GM12878 (cell line): ENCODE measurements around the gene ITGA3. TPM values are rescaled to one million over a fixed set of nuclear protein-coding genes. Genes with fewer than 3 reads are reported as not detected.

Experiments
- ATAC-seq: fragments of 200-7000 bp; cut with Tn5 transposase; 3 replicates; pipeline ENCODE4 v1.9.1; 2020; ENCODE audit warnings: mild to moderate bottlenecking, moderate library complexity
- BruUV-seq: library from RNA; stranded (reverse); fragments of 400-500 nt; replicated peaks from 2 replicates; lab custom pipeline; 2021; lab: Mats Ljungman, UMichigan
- CTCF ChIA-PET: fragments of 300-600 bp; sonication (Branson Sonifier 250); formaldehyde crosslinking; extraction: SDS; loops from one replicate; lab custom pipeline; 2021; ENCODE audit warnings: inconsistent platforms; lab: Yijun Ruan, JAX
- POLR2A ChIA-PET: fragments of 350-600 bp; formaldehyde crosslinking; extraction: SDS; loops from one replicate; lab custom pipeline; 2021; ENCODE audit warnings: inconsistent platforms; lab: Charles Lee
- RAD21 ChIA-PET: fragments of 300-600 bp; sonication (Branson Sonifier 250); formaldehyde crosslinking; loops from one replicate; lab custom pipeline; 2023; ENCODE audit warnings: antibody characterized with exemption; ENCODE audit not compliant: unreplicated experiment; lab: Charles Lee
- SMC1A ChIA-PET: fragments of 300-600 bp; sonication (Branson Sonifier 250); formaldehyde crosslinking; loops from one replicate; lab custom pipeline; 2023; ENCODE audit not compliant: unreplicated experiment, uncharacterized antibody; lab: Charles Lee
- DNase-seq: peaks from one replicate; pipeline ENCODE4 v3.0.0-alpha.2; 2011; ENCODE audit warnings: low read depth, low spot score
- FAIRE-seq: peaks from 3 replicates; lab custom pipeline; 2011; peaks lifted over from hg19 to GRCh38; lab: Jason Lieb, UNC
- H2AFZ ChIP-seq: 2 replicates; pipeline ENCODE4 v1.6.0; 2011; ENCODE audit warnings: low read depth, low read length, control low read depth; ENCODE audit not compliant: control insufficient read depth
- H3K27ac ChIP-seq: 2 replicates; pipeline ENCODE4 v1.5.1; 2011; ENCODE audit warnings: control low read depth; ENCODE audit not compliant: control insufficient read depth, insufficient read depth
- H3K27me3 ChIP-seq, 2 experiments: replicated peaks in 1 of 2; 2 replicates each; pipeline versions ENCODE4 v1.6.0 to v1.6.1; 2011; ENCODE audit warnings: low read length in 1 of 2; ENCODE audit not compliant: control insufficient read depth in 2 of 2, insufficient read depth in 2 of 2
- H3K36me3 ChIP-seq, 2 experiments: 2 replicates each; pipeline ENCODE4 v1.5.1; 2011; ENCODE audit warnings: low read length in 1 of 2; ENCODE audit not compliant: control insufficient read depth in 2 of 2, insufficient read depth in 2 of 2
- H3K4me1 ChIP-seq: 2 replicates; pipeline ENCODE4 v1.6.1; 2011; ENCODE audit warnings: mild to moderate bottlenecking, low read length, moderate library complexity, mixed read lengths; ENCODE audit not compliant: control insufficient read depth, insufficient read depth
- H3K4me2 ChIP-seq: 2 replicates; pipeline ENCODE4 v1.6.0; 2011; ENCODE audit warnings: control low read depth; ENCODE audit not compliant: control insufficient read depth, insufficient read depth
- H3K4me3 ChIP-seq: fragments of 200-600 bp; sonication (generic); 2 replicates; pipeline ENCODE4 v1.5.1; 2016
- H3K79me2 ChIP-seq: 2 replicates; pipeline ENCODE4 v1.6.0; 2011; ENCODE audit warnings: low read length; ENCODE audit not compliant: control insufficient read depth, insufficient read depth
- H3K9ac ChIP-seq: 2 replicates; pipeline ENCODE4 v1.8.0; 2011; ENCODE audit warnings: low read length, control low read depth, mixed read lengths; ENCODE audit not compliant: control insufficient read depth, insufficient read depth
- H3K9me3 ChIP-seq: replicated peaks from 3 replicates; pipeline ENCODE4 v1.5.1; 2011; ENCODE audit warnings: mild to moderate bottlenecking, low read length; ENCODE audit not compliant: control insufficient read depth, insufficient read depth
- H4K20me1 ChIP-seq: 2 replicates; pipeline ENCODE4 v1.6.0; 2011; ENCODE audit not compliant: control insufficient read depth, insufficient read depth
- NBN ChIP-seq: fragments of 450-650 bp; IDR thresholded peaks from 2 replicates; pipeline ENCODE4 v1.6.1; 2016
- NFYB ChIP-seq: IDR thresholded peaks from 2 replicates; pipeline ENCODE4 v1.6.1; 2011; ENCODE audit warnings: low read depth, mild to moderate bottlenecking, low read length, improper control_type of control experiment, moderate library complexity; ENCODE audit not compliant: insufficient read depth
- NKRF ChIP-seq: fragments of 450-650 bp; conservative IDR thresholded peaks from 2 replicates; pipeline ENCODE4 v1.6.1; 2017; ENCODE audit warnings: mild to moderate bottlenecking, moderate library complexity
- PBX3 ChIP-seq: IDR thresholded peaks from 2 replicates; pipeline ENCODE4 v1.6.1; 2011; ENCODE audit warnings: mild to moderate bottlenecking, low read depth, low read length, moderate library complexity; ENCODE audit not compliant: insufficient replicate concordance
- USF1 ChIP-seq: IDR thresholded peaks from 2 replicates; pipeline ENCODE4 v1.6.1; 2011; ENCODE audit warnings: borderline replicate concordance, low read depth, mild to moderate bottlenecking, moderate library complexity, mixed read lengths, low read length; ENCODE audit not compliant: insufficient read depth; ENCODE audit errors: extremely low read length
- WGBS: methylation state at CpG from one replicate; pipeline ENCODE4 v1.1.6; 2016; ENCODE audit warnings: low lambda C conversion rate; ENCODE audit not compliant: insufficient replicate concordance, insufficient coverage; ENCODE audit errors: missing lambda C conversion rate; 5-methylcytosine and 5-hydroxymethylcytosine counted together
- in situ Hi-C: fragments of 300-500 bp; cut with MboI; formaldehyde crosslinking; loops from 9 replicates; pipeline ENCODE4 v1.14.3; 2018; ENCODE audit warnings: mixed read lengths
- intact Hi-C: fragments of 100-400 bp; cut with micrococcal nuclease; formaldehyde crosslinking; loops from one replicate; pipeline ENCODE4 v1.14.2; 2022; ENCODE audit not compliant: unreplicated experiment
- polyA plus RNA-seq, 11 experiments: library from polyadenylated mRNA; depleted of rRNA in 4 of 11; unstranded in 6 of 11; stranded (reverse) in 5 of 11; fragments of >200 nt; fragmentation: Nextera tagmentation in 4 of 11; fragmentation: Illumina TruSeq in 1 of 11; extraction: Ambion mirVana in 4 of 11; extraction: Trizol in 1 of 11; gene quantifications; 1 replicate in 1 of 11; 2 replicates in 10 of 11; pipeline versions ENCODE4 v1.2.1 to v1.2.3, GENCODE V29; 2011 to 2016; ENCODE audit warnings: inconsistent platforms in 2 of 11, missing spikeins in 2 of 11, low read depth in 1 of 11
- total RNA-seq, 4 experiments: library from RNA; depleted of rRNA in 3 of 4; stranded (reverse); fragments of >200 nt in 3 of 4; fragmentation: Illumina TruSeq in 1 of 4; extraction: Trizol in 1 of 4; gene quantifications; 2 replicates each; pipeline versions ENCODE4 v1.2.1 to v1.2.3, GENCODE V29; 2013 to 2021

The ITGA3 gene
- total and polyA plus RNA-seq, 10 of the 15 experiments (the other 5 are each of a cell fraction or from before 2014, with no cell fraction given) = 0.29 to 13.4 (median 6.6) TPM

- TF ChIP-seq NKRF (peak; percentile 74), NFYB (no peak), USF1 (no peak), NBN (0 out of 2 replicates have a peak, but pooled peaks have one; percentile 39)
Observed at GRCh38 chr17:50056217-50056960, 479 bp downstream of the ITGA3 start (continued).

- H3K9ac ChIP-seq = no peak overlapping the region; the same call in 1 of the 2 replicates
- peaks cover 5% of the 10 kb centered on the region; the same call in 1 of the 2 replicates for H3K4me1 ChIP-seq
- ChIA-PET SMC1A (interaction anchor here (0.9 to 3.1 kb wide), 5 partner anchors 25 to 59 kb away, joined by 3 to 7 read pairs (median 4); partner anchors contain the start of gene PDK2), RAD21 (interaction anchor here (0.7 to 2.1 kb wide), 3 partner anchors 27 to 59 kb away, joined by 3 to 7 read pairs (median 7); no protein-coding TSS in a partner anchor), POLR2A (interaction anchor here (1.9 kb wide), 1 partner anchor 95 kb away, joined by 5 read pairs; no protein-coding TSS in a partner anchor), CTCF (interaction anchor here (0.7 to 6.4 kb wide), 15 partner anchors 9 to 410 kb away, joined by 3 to 38 read pairs (median 5); partner anchors contain the start of gene PDK2)
- intact Hi-C loops = loop anchor here (1.0 to 2.0 kb wide), 2 partner anchors 23 to 38 kb away; partner anchors contain the start of gene PDK2
- DNase-seq = no peak
- in situ Hi-C loops = no loop called here
- no peaks in the 10 kb centered on the region for H3K27me3 ChIP-seq
- peak overlapping the region; percentile 97 for H3K4me2 ChIP-seq
- no peak overlapping the region for H3K27ac ChIP-seq
- no peaks in the 10 kb centered on the region for H3K79me2 ChIP-seq
- FAIRE-seq = no peak
- H2AFZ ChIP-seq = peak overlapping the region; percentile 94
- no peaks in the 10 kb centered on the region for H3K36me3 ChIP-seq
- peak; percentile 23 for ATAC-seq
- no peaks in the 10 kb centered on the region for H4K20me1 ChIP-seq
- peak overlapping the region; percentile 90 for H3K4me3 ChIP-seq
- no peaks in the 10 kb centered on the region for H3K9me3 ChIP-seq
- TF ChIP-seq PBX3 = no peak
- WGBS = 27% methylated on average over 15 of the region's 15 CpGs
- BruUV-seq = no TSS peak
Observed at GRCh38 chr17:50056961-50057330, 1.0 kb downstream of the ITGA3 start.
